ENCODE results near the gene TMPRSS3. TPM values are rescaled to one million over a fixed set of nuclear protein-coding genes. Genes with fewer than 3 reads are reported as not detected.

Gene TMPRSS3
- total and polyA plus RNA-seq, 8 donors: 3.1 to 11.6 (median 7.9) TPM

- H3K27ac ChIP-seq: no peak overlapping the region
- peaks cover 0 to under 1% (median 0%) of the 10 kb centered on the region in 3 donors for H3K4me1 ChIP-seq
- intact Hi-C loops (cut with DNase I): no loop called here
- TF ChIP-seq CTCF (IDR thresholded peaks at IDR 0.05): no peak
- H3K9me3 ChIP-seq: no peaks in the 10 kb centered on the region
- FAIRE-seq (no peak), DNase-seq (no peak), ATAC-seq (no peak)
- H3K27me3 ChIP-seq: no peaks in the 10 kb centered on the region
- 79 to 83% methylated on average over 10 of the region's 10 CpGs for WGBS, 2 donors
- no peaks in the 10 kb centered on the region for H3K36me3 ChIP-seq
- no peak overlapping the region for H3K4me3 ChIP-seq
These were observed 10.4 kb upstream of the TMPRSS3 start for GRCh38 chr21:42406201-42406621.

- no peak for DNase-seq
- H3K27ac ChIP-seq: no peak overlapping the region
These were observed 9.5 kb upstream of the TMPRSS3 start for GRCh38 chr21:42405064-42406013.

DNA sequence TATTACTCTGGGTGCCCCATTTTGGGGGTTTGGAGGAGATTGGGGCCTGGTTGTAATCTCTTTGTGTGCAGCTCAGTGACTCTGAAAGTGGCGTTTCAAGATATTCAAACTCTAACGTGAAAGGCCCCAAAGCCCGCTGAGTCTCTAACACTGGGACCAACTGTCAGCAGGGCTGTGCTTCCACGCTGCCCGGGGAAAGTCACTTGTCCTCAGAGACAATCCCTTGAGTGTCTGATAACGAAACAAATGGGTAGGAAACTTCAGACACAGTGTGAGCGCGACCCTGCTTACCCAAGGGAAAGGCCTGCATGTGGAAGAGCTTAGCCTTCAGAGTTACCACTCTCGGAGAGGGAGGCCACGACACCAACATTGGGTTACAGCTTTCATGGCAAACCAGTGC lies 8.7 kb upstream of the TMPRSS3 start:
- 82 to 91% methylated on average over 10 of the region's 10 CpGs for WGBS, 2 donors
- DNase-seq: no peak

More at GRCh38 chr21:42405064-42406013, 9.5 kb upstream of the TMPRSS3 start:
- no peaks in the 10 kb centered on the region for H3K36me3 ChIP-seq
- no peak overlapping the region for H3K4me3 ChIP-seq
- H3K27me3 ChIP-seq: no peaks in the 10 kb centered on the region
- no peaks in the 10 kb centered on the region for H3K9me3 ChIP-seq
- FAIRE-seq: no peak
- intact Hi-C loops (cut with DNase I): no loop called here
- H3K4me1 ChIP-seq: peaks cover 0 to 4% (median 0%) of the 10 kb centered on the region in 3 donors
- 84 to 89% methylated on average over 23 of the region's 23 CpGs for WGBS, 2 donors
- ATAC-seq: no peak
- no peak for TF ChIP-seq CTCF (IDR thresholded peaks at IDR 0.05)

GRCh38 chr21:42403611-42404231 lies 7.9 kb upstream of the TMPRSS3 start, which contains the start of gene UBASH3A:
UBASH3A (plus strand) TSS chr21:42403902; CDS start chr21:42403946, 44 bp downstream.
- no peaks in the 10 kb centered on the region for H3K9me3 ChIP-seq
- 83 to 89% methylated on average over 21 of the region's 21 CpGs for WGBS, 2 donors
- no peaks in the 10 kb centered on the region for H3K27me3 ChIP-seq
- ATAC-seq (no peak), FAIRE-seq (no peak), DNase-seq (peak in 1 of 6 donors; percentile 52)
- H3K4me3 ChIP-seq: no peak within 1 kb of the TSS
- TF ChIP-seq CTCF (IDR thresholded peaks at IDR 0.05): no peak
- H3K27ac ChIP-seq: no peak within 1 kb of the TSS
- H3K4me1 ChIP-seq: peaks cover 0 to 4% (median 0%) of the 10 kb centered on the region in 3 donors
- intact Hi-C loops (cut with DNase I): no loop called here
- no peaks in the 10 kb centered on the region for H3K36me3 ChIP-seq

More for the DNA sequence above, 8.7 kb upstream of the TMPRSS3 start:
- ATAC-seq: no peak
- Histone ChIP-seq H3K27me3 (no peaks in the 10 kb centered on the region), H3K4me3 (no peak overlapping the region), H3K27ac (no peak overlapping the region), H3K4me1 (peaks cover 0 to 4% (median 0%) of the 10 kb centered on the region in 3 donors), H3K9me3 (no peaks in the 10 kb centered on the region), H3K36me3 (no peaks in the 10 kb centered on the region)
- intact Hi-C loops (cut with DNase I): no loop called here
- TF ChIP-seq CTCF (IDR thresholded peaks at IDR 0.05): no peak
- no peak for FAIRE-seq
